Mucosa of descending colon (tissue), 3 donors: ENCODE measurements around the gene CACNB1. TPM values are rescaled to one million over a fixed set of nuclear protein-coding genes. Genes with fewer than 3 reads are reported as not detected.
A peak's percentile ranks its signal among the peaks of the same experiment; 100 is the strongest.

Experiments used
- ATAC-seq: fragments of 200-7000 bp; cut with Tn5 transposase; one replicate; pipeline ENCODE4 v1.9.1; 2020; ENCODE audit warnings: mild to moderate bottlenecking, moderate library complexity
- DNase-seq, 3 donors: peaks; one replicate each; pipeline ENCODE4 v3.0.0-alpha.2; 2020
- H3K36me3 ChIP-seq: fragments of 200-600 bp; one replicate; pipeline ENCODE4 v1.8.0; 2021; ENCODE audit warnings: low read depth, mild to moderate bottlenecking
- H3K4me1 ChIP-seq: fragments of 200-600 bp; one replicate; pipeline ENCODE4 v1.8.0; 2021; ENCODE audit warnings: low read depth, mild to moderate bottlenecking
- H3K4me3 ChIP-seq: fragments of 200-600 bp; one replicate; pipeline ENCODE4 v1.8.0; 2021; ENCODE audit warnings: mild to moderate bottlenecking
- H3K9me3 ChIP-seq: fragments of 200-600 bp; one replicate; pipeline ENCODE4 v1.8.0; 2021; ENCODE audit warnings: mild to moderate bottlenecking
- CTCF ChIP-seq: fragments of 200-600 bp; IDR thresholded peaks from one replicate; pipeline ENCODE4 v1.8.0; 2022; ENCODE audit warnings: antibody characterized with exemption, mild to moderate bottlenecking
- intact Hi-C, 2 donors: fragments of 100-400 bp; cut with DNase I in 1 of 2; cut with micrococcal nuclease in 1 of 2; formaldehyde crosslinking; loops; one replicate each; pipeline versions ENCODE4 v1.11.0 to v1.11.1; 2022; cut with DNase I, micrococcal nuclease
- total RNA-seq, 3 donors: library from RNA; stranded (reverse); fragmentation: NEBNext Ultra II Directional in 2 of 3; extraction: Animal tissue kit (Norgen Biotek cat#: 25700) in 2 of 3; gene quantifications; one replicate each; pipeline versions ENCODE4 v1.2.1 to v1.2.4, GENCODE V29; 2021 to 2023
- donor health status: DM: no; HTN: no; CAD: no; lungs with moderate emphysema.
- donor health status: DM: no; HTN: no; CAD: no.
- donor health status: DM: no; HTN: yes; CAD: no.

The CACNB1 gene
- total RNA-seq, 3 donors from 2014 or later: 16.8 to 24.3 (median 20.1) TPM

- TF ChIP-seq CTCF: no peak
These were observed 57.9 kb downstream of the CACNB1 start for GRCh38 chr17:39139561-39139960.

GRCh38 chr17:39139161-39139511 is 58.3 kb downstream of the CACNB1 start:
- intact Hi-C loops: no loop called here
- Histone ChIP-seq H3K36me3 (no peaks in the 10 kb centered on the region), H3K4me1 (no peaks in the 10 kb centered on the region), H3K4me3 (no peak overlapping the region), H3K9me3 (no peaks in the 10 kb centered on the region)
- peak; percentile 15 for ATAC-seq
- no peak for DNase-seq
- TF ChIP-seq CTCF: no peak

More at GRCh38 chr17:39139561-39139960, 57.9 kb downstream of the CACNB1 start:
- ATAC-seq: no peak
- Histone ChIP-seq H3K9me3 (no peaks in the 10 kb centered on the region), H3K4me1 (no peaks in the 10 kb centered on the region), H3K4me3 (no peak overlapping the region), H3K36me3 (no peaks in the 10 kb centered on the region)
- intact Hi-C loops: no loop called here
- DNase-seq: no peak

- DNase-seq (no peak), ATAC-seq (no peak)
- no peaks in the 10 kb centered on the region for H3K4me1 ChIP-seq
- no peak overlapping the region for H3K4me3 ChIP-seq
- TF ChIP-seq CTCF: no peak
- H3K9me3 ChIP-seq: no peaks in the 10 kb centered on the region
- no peaks in the 10 kb centered on the region for H3K36me3 ChIP-seq
- intact Hi-C loops: no loop called here
These were observed 58.9 kb downstream of the CACNB1 start for GRCh38 chr17:39138431-39139160.

GRCh38 chr17:39134878-39135277 is 62.6 kb downstream of the CACNB1 start:
- ATAC-seq (no peak), DNase-seq (no peak)
- intact Hi-C loops: no loop called here
- no peaks in the 10 kb centered on the region for H3K9me3 ChIP-seq
- H3K4me1 ChIP-seq: no peaks in the 10 kb centered on the region
- no peak for TF ChIP-seq CTCF
- H3K36me3 ChIP-seq: no peaks in the 10 kb centered on the region
- no peak overlapping the region for H3K4me3 ChIP-seq

- no peak for DNase-seq
- intact Hi-C loops: no loop called here
- no peak for TF ChIP-seq CTCF
These were observed 65.3 kb downstream of the CACNB1 start for GRCh38 chr17:39132192-39132610.

More at GRCh38 chr17:39132192-39132610, 65.3 kb downstream of the CACNB1 start:
- Histone ChIP-seq H3K4me3 (no peak overlapping the region), H3K9me3 (no peaks in the 10 kb centered on the region), H3K4me1 (no peaks in the 10 kb centered on the region), H3K36me3 (no peaks in the 10 kb centered on the region)
- peak; percentile 27 for ATAC-seq
